Stimulated activated effector memory CD8-positive, alpha-beta T cell treated with anti-CD3 and anti-CD28 coated beads, Interleukin-12 subunit alpha, Interleukin-12 subunit beta, amount 100 ng/mL, for 72 hours (primary cell): ENCODE results near the gene SRRD.
A peak's percentile ranks its signal among the peaks of the same experiment; 100 is the strongest.

ENCODE experiments used
- ATAC-seq: fragments of 150-1000 bp; cut with Tn5 transposase; 2 replicates; pipeline ENCODE4 v1.10.0; 2021
- DNase-seq, 2 donors: peaks; one replicate each; pipeline ENCODE4 v3.0.0; 2021 to 2022; ENCODE audit warnings: low spot score in 2 of 2
- H3K27ac Mint-ChIP-seq: one replicate; pipeline ENCODE4 v1.8.0; 2022; ENCODE audit warnings: mild to moderate bottlenecking, mixed read lengths
- H3K36me3 Mint-ChIP-seq: one replicate; pipeline ENCODE4 v1.8.0; 2022; ENCODE audit warnings: mild to moderate bottlenecking, mixed read lengths
- H3K4me1 Mint-ChIP-seq: one replicate; pipeline ENCODE4 v1.8.0; 2022; ENCODE audit warnings: mixed read lengths
- H3K4me3 Mint-ChIP-seq: one replicate; pipeline ENCODE4 v1.8.0; 2022; ENCODE audit warnings: mild to moderate bottlenecking, mixed read lengths
- H3K9me3 Mint-ChIP-seq: one replicate; pipeline ENCODE4 v1.8.0; 2022; ENCODE audit warnings: mixed read lengths

The SRRD gene

DNA sequence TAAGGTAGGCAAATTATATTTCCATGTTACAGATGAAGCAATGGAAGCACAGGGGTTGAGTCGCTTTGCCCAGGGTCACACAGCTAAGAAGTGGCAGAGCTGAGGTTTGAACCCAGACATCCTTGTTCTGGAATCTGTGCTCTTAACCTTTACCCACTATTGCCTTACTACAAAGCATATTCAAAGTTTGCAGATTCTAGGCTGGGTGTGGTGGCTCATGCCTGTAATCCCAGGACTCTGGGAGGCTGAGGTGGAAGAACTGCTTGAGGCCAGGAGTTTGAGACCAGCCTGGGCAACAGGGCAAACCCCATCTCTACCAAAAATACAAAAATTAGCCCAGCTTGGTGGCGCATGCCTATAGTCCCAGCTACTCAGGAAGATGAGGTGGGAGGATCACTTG lies 56.4 kb downstream of the SRRD start:
- no peak for ATAC-seq
- Mint-ChIP-seq H3K4me3 (no peak overlapping the region), H3K36me3 (peaks cover 66% of the 10 kb centered on the region), H3K27ac (peak overlapping the region; percentile 41), H3K9me3 (no peaks in the 10 kb centered on the region), H3K4me1 (peaks cover 30% of the 10 kb centered on the region)
- no peak for DNase-seq

DNA sequence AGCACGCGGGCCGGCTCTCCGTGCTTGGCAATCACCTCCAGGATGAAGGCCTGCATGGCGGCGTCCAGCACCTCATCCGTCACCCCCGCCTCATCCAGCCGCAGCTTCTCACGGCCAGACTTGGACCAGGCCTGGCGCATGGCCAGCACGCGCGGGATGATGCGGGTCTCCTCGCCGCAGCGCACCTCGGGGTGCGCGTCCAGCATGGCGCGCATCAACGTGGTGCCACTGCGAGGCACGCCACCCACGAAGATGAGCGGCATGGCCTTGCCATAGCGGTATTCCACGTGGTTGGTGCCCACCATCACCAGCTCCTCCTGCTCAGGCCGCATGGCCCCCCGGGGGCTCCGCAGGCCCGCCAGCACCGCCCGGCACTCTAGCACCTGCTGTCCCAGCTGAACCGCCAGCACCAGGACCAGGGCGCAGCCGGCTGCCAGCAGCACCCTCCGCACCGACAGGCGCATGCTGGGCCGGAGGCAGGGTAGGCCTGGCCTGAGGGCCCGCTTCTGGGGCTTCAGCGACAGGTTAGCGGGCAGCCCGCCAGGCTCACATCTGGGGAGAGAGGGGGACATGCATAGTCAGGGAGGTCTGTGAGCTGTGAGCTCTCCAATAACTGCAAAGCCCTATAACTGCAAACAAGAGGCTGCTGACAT lies 57.6 kb downstream of the SRRD start:
- H3K4me1 Mint-ChIP-seq = peaks cover 35% of the 10 kb centered on the region
- no peaks in the 10 kb centered on the region for H3K9me3 Mint-ChIP-seq
- no peak for DNase-seq
- no peak for ATAC-seq
- no peak overlapping the region for H3K27ac Mint-ChIP-seq
- H3K4me3 Mint-ChIP-seq = no peak overlapping the region
- H3K36me3 Mint-ChIP-seq = peaks cover 57% of the 10 kb centered on the region

DNA sequence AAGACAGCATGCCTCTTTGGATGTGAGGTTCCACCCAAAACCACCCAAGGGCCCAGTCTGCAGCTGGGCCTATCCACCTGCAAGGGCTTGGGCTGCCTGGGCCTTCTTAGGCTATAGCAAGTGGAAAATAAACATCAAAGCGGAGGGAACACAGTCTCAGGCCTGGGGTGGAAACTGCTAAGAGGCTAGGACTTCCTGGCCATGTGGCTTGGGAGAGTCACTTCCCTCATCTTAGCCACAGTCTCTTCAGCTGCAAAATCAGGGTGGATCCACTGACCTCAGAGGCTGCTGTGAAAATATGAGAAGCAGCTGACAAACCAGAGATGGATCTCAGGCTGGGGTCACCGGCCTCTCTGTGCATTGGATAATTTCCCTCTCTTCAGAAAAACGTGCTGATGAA lies 59.2 kb downstream of the SRRD start:
- ATAC-seq = peak; percentile 68
- Mint-ChIP-seq H3K4me1 (peaks cover 45% of the 10 kb centered on the region), H3K27ac (peak overlapping the region; percentile 88), H3K36me3 (peaks cover 55% of the 10 kb centered on the region), H3K9me3 (no peaks in the 10 kb centered on the region), H3K4me3 (no peak overlapping the region)
- DNase-seq = no peak
